MM.1S (cell line): Measurements from ENCODE around the gene YPEL3.

ENCODE experiments used
- DNase-seq: peaks from one replicate; pipeline ENCODE4 v3.0.0-alpha.2; 2015
- H2AFZ ChIP-seq: fragments of 300-600 bp; sonication (generic); 2 replicates; pipeline ENCODE4 v1.6.0; 2016; ENCODE audit warnings: antibody characterized with exemption, low read length
- H3F3A ChIP-seq: fragments of 300-600 bp; sonication (generic); 2 replicates; pipeline ENCODE4 v1.6.1; 2016; ENCODE audit warnings: mild to moderate bottlenecking, antibody characterized with exemption, low read length, moderate library complexity, mixed read lengths; ENCODE audit not compliant: insufficient read depth
- H3K27ac ChIP-seq: fragments of 300-600 bp; sonication (generic); 2 replicates; pipeline ENCODE4 v1.5.1; 2016; ENCODE audit warnings: mild to moderate bottlenecking, low read length
- H3K27me3 ChIP-seq: fragments of 300-600 bp; sonication (generic); replicated peaks from 2 replicates; pipeline ENCODE4 v1.6.0; 2016; ENCODE audit warnings: low read length; ENCODE audit not compliant: insufficient read depth
- H3K36me3 ChIP-seq: fragments of 300-600 bp; sonication (generic); replicated peaks from 2 replicates; pipeline ENCODE4 v1.6.1; 2016; ENCODE audit warnings: mild to moderate bottlenecking, low read length, mixed read lengths; ENCODE audit not compliant: insufficient read depth
- H3K4me1 ChIP-seq: fragments of 300-600 bp; sonication (generic); 2 replicates; pipeline ENCODE4 v1.6.1; 2016; ENCODE audit warnings: low read length, mixed read lengths
- H3K4me2 ChIP-seq: fragments of 300-600 bp; sonication (generic); 2 replicates; pipeline ENCODE4 v1.6.0; 2016; ENCODE audit warnings: low read depth, low read length
- H3K4me3 ChIP-seq: fragments of 300-600 bp; sonication (generic); 2 replicates; pipeline ENCODE4 v1.5.1; 2016; ENCODE audit warnings: low read length, mixed read lengths
- H3K79me2 ChIP-seq: fragments of 300-600 bp; sonication (generic); 2 replicates; pipeline ENCODE4 v1.6.1; 2016; ENCODE audit warnings: mixed run types, low read length, mixed read lengths
- H3K9ac ChIP-seq: fragments of 300-600 bp; sonication (generic); 2 replicates; pipeline ENCODE4 v1.6.1; 2016; ENCODE audit warnings: low read length, mixed read lengths
- H3K9me2 ChIP-seq: fragments of 300-600 bp; sonication (generic); replicated peaks from 2 replicates; pipeline ENCODE4 v1.6.1; 2016; ENCODE audit warnings: mild to moderate bottlenecking, low read length, mixed read lengths; ENCODE audit not compliant: insufficient read depth
- H3K9me3 ChIP-seq: fragments of 300-600 bp; sonication (generic); replicated peaks from 2 replicates; pipeline ENCODE4 v1.6.1; 2016; ENCODE audit warnings: mild to moderate bottlenecking, low read length, mixed read lengths; ENCODE audit not compliant: insufficient read depth
- H4K20me1 ChIP-seq: fragments of 300-600 bp; sonication (generic); 2 replicates; pipeline ENCODE4 v1.6.1; 2016; ENCODE audit warnings: mild to moderate bottlenecking, low read length, moderate library complexity, mixed read lengths; ENCODE audit not compliant: insufficient read depth
- CTCF ChIP-seq: fragments of 300-600 bp; sonication (generic); IDR thresholded peaks from 2 replicates; pipeline ENCODE4 v1.5.1; 2016; ENCODE audit warnings: antibody characterized with exemption, low read length, mixed read lengths
- EZH2 ChIP-seq: fragments of 300-600 bp; sonication (generic); optimal IDR thresholded peaks from 2 replicates; pipeline ENCODE3; 2017; ENCODE audit warnings: low read depth, mild to moderate bottlenecking, antibody characterized with exemption, low read length, mixed read lengths
- EZH2phosphoT487 ChIP-seq: fragments of 300-600 bp; sonication (generic); IDR thresholded peaks from 2 replicates; pipeline ENCODE4 v1.6.1; 2018; ENCODE audit warnings: antibody characterized with exemption, low read length

YPEL3 gene

GRCh38 chr16:30077656-30078055 lies 18.4 kb downstream of the YPEL3 start:
- Histone ChIP-seq H3K4me3 (no peak overlapping the region), H4K20me1 (no peaks in the 10 kb centered on the region), H3K27ac (no peak overlapping the region), H3K79me2 (peaks cover 62% of the 10 kb centered on the region), H3K4me1 (peaks cover 7% of the 10 kb centered on the region), H3K27me3 (no peaks in the 10 kb centered on the region), H3K9me3 (no peaks in the 10 kb centered on the region), H3K9me2 (no peaks in the 10 kb centered on the region), H3K4me2 (no peak overlapping the region), H3F3A (peaks cover 10% of the 10 kb centered on the region), H3K36me3 (0 out of 2 replicates have a peak, but pooled peaks cover 8% of the 10 kb centered on the region), H2AFZ (no peak overlapping the region), H3K9ac (no peak overlapping the region)
- TF ChIP-seq CTCF (no peak), EZH2 (no peak)
- DNase-seq, result no peak

DNA sequence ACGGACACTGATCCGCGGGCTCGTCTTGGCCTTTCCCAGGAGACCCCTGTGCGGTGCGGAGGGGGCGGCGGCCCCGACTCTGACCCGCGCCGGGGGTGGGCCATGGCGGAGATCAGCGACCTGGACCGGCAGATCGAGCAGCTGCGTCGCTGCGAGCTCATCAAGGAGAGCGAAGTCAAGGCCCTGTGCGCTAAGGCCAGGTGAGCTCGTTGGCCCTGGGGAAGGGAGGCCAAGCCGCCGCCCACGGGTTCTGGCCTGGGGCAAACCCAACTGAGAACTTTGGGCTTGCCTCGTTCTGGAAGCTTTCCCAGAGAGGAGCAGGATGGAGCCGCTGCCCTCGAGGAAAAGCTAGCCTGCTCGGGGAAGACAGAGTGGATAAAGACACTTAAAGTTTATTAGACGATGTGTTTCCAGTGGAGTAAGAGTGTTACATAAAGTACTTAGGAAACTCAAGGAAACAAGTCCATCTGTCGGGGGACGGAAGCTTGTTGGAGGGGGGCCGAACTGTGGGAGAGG lies 19.7 kb downstream of the YPEL3 start:
- Histone ChIP-seq H3K79me2 (peaks cover 62% of the 10 kb centered on the region), H3K9me3 (no peaks in the 10 kb centered on the region), H4K20me1 (no peaks in the 10 kb centered on the region), H3K4me1 (peaks cover 7% of the 10 kb centered on the region), H3K4me2 (peak overlapping the region; percentile 95), H3K4me3 (peak overlapping the region; percentile 79), H3K36me3 (peaks cover 7% of the 10 kb centered on the region; the same call in 1 of the 2 replicates), H3K27ac (peak overlapping the region; percentile 61; the same call in 1 of the 2 replicates), H3F3A (peaks cover 23% of the 10 kb centered on the region), H2AFZ (0 out of 2 replicates have a peak overlapping the region, but pooled peaks have one; percentile 2), H3K27me3 (no peaks in the 10 kb centered on the region), H3K9ac (peak overlapping the region; percentile 89), H3K9me2 (no peaks in the 10 kb centered on the region)
- no peak for TF ChIP-seq EZH2
- TF ChIP-seq CTCF, result no peak
- no peak for TF ChIP-seq EZH2phosphoT487
- DNase-seq, result no peak

DNA sequence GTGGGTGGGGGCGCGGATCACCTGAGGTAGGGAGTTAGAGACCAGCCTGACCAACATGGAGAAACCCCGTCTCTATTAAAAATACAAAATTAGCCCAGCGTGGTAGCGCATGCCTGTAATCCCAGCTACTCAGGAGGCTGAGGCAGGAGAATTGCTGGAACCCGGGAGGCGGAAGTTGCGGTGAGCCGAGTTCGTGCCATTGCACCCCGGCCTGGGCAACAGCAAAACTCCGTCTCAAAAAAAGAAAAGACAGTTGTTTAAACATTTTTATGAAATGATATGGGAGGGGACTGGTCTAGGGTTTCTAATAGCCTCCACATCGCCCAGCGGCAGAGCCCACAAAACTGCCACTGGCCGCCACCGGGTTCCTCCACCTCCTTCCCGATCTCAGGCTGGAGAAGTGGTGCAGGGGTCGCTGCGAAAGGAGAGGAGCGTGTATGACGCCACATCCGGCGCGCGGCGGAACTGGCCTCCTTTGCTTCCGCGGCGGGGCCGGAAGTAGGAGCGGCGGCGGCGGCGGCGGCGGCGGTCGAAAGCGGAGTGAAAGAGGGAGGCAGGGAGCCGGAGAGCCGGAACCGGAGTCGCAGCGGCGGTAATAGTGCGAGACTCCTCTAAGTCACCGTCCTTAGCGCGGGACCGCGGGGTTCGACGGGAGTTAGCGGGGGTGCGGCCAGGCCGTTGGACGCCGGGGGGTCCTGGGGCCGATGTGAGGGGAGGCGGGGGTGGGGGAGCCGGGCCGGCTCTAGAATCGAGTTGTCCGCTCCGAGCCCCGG lies 20.3 kb downstream of the YPEL3 start, which contains the start of gene PPP4C:
Gene PPP4C, plus strand, starts transcription at position 492 of the 773 bp plus-strand sequence. CDS start 384 bp downstream, outside the sequence.
- Histone ChIP-seq H3K9ac (peak within 1 kb of the TSS; percentile 89), H4K20me1 (no peaks in the 10 kb centered on the region), H3K9me3 (no peaks in the 10 kb centered on the region), H2AFZ (peak within 1 kb of the TSS; percentile 25; the same call in 1 of the 2 replicates), H3K9me2 (no peaks in the 10 kb centered on the region), H3K4me1 (peaks cover 7% of the 10 kb centered on the region), H3F3A (peaks cover 29% of the 10 kb centered on the region), H3K4me3 (peak within 1 kb of the TSS; percentile 79), H3K36me3 (peaks cover under 1% of the 10 kb centered on the region; the same call in 1 of the 2 replicates), H3K27me3 (no peaks in the 10 kb centered on the region), H3K79me2 (peaks cover 56% of the 10 kb centered on the region), H3K4me2 (peak within 1 kb of the TSS; percentile 95), H3K27ac (peak within 1 kb of the TSS; percentile 61; the same call in 1 of the 2 replicates)
- peak; percentile 88 for DNase-seq
- TF ChIP-seq EZH2 (no peak), CTCF (no peak), EZH2phosphoT487 (no peak)
